Adrenal gland (tissue), 5 donors: ENCODE data around the gene HDDC3.

ENCODE experiments used
- POLR2A ChIP-seq, 2 donors: fragments of 450-650 bp; IDR thresholded peaks; one replicate each; pipeline ENCODE4 v1.6.1; 2017; ENCODE audit warnings: antibody characterized with exemption in 2 of 2, mild to moderate bottlenecking in 2 of 2, moderate library complexity in 1 of 2
- TF ChIP-seq, protein P1 (sequence below), 6 experiments: fragments of 450-650 bp in 4 of 6; fragments of 200-600 bp in 2 of 6; sonication (generic) in 1 of 6; IDR thresholded peaks; 1 replicate in 5 of 6; 2 replicates in 1 of 6; pipeline versions ENCODE4 v1.5.1 to v1.8.0; 2016 to 2021; ENCODE audit warnings: antibody characterized with exemption in 6 of 6, mild to moderate bottlenecking in 2 of 6, moderate library complexity in 1 of 6
- donor health status: DM: no; HTN: no; CAD: no.

DNA sequence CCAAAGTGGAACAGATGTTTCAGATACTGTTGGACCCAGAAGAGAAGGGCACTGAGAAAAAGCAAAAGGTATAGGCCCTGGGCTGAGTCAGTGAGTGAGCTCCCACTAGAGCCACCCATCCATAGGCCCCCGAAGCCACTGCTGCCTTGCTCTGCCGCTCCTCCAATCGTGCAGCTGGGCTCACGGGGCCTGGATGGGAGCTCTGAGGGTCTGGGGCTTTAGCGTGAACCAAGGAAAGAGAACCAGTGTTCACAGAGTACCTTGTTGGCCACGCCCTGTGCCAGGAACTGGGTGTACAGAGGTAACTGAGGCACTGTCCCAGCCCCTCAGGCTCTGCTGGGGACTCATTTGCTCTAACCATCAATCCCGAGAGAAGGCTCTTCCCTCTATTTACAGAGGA is 7.4 kb upstream of the HDDC3 start:
- TF ChIP-seq, protein P1, sequence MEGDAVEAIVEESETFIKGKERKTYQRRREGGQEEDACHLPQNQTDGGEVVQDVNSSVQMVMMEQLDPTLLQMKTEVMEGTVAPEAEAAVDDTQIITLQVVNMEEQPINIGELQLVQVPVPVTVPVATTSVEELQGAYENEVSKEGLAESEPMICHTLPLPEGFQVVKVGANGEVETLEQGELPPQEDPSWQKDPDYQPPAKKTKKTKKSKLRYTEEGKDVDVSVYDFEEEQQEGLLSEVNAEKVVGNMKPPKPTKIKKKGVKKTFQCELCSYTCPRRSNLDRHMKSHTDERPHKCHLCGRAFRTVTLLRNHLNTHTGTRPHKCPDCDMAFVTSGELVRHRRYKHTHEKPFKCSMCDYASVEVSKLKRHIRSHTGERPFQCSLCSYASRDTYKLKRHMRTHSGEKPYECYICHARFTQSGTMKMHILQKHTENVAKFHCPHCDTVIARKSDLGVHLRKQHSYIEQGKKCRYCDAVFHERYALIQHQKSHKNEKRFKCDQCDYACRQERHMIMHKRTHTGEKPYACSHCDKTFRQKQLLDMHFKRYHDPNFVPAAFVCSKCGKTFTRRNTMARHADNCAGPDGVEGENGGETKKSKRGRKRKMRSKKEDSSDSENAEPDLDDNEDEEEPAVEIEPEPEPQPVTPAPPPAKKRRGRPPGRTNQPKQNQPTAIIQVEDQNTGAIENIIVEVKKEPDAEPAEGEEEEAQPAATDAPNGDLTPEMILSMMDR (IDR thresholded peaks at IDR 0.05) = no peak
- TF ChIP-seq POLR2A (IDR thresholded peaks at IDR 0.05) = no peak
